ENCODE data around the gene LYST.
A peak's percentile ranks its signal among the peaks of the same experiment; 100 is the strongest.
"Not testable (repeated sequence)": the region's sequence is repeated elsewhere in the genome, so short reads cannot be mapped to it uniquely, and the experiment has no call there.

The LYST gene

DNA sequence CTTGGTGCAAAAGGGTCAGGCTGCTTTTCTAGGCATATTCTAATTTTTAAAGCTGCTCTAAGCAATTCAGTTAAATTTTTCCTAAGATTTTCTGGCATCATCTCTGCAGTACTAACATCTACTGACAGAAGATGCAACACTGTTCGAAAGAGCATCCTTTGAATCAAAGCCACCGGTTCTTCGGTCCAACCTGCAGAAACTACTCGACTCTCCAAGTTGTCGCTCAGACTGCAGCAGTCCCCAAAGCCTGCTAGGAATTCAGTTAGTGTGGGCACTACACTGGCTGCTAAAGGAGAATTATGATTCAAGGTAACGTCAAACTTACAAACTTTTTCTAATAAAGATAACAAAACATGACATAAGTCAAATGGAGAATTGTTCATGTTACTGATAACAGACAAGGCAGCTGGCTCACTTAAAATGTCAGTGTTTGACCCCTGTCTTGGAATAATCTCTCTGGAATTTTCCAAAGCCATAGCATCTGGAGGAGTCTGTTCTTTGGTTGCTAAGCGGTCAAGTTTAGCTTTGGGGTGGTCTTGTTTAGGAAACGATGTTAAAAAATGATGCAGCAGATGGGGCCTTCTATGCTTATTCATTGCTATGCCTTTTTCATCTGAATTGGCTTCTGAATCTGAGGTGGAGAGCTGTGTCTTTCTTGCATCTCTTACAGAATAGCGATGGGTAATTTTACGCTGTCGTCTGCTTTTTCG lies 56.9 kb downstream of the LYST start:
- DNase-seq: no peak

DNA sequence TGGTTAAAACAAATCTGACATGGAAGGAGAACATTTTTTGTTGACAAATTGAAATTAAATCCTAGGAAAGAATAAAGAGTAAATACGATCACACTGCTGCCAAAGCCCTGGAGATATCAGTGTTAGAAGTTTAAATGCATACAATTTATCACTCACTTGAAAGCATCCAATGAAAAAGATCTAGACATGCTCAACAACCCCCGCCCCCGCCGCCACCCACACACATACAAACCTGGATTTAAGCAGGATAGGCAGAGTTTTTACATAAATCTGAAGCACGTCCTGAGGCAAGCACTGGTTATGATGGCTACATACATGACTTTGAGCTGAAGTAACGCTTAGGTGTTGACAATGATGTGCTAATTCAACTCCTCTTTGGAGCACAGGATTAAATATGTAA lies 58.5 kb downstream of the LYST start:
- DNase-seq: no peak

DNA sequence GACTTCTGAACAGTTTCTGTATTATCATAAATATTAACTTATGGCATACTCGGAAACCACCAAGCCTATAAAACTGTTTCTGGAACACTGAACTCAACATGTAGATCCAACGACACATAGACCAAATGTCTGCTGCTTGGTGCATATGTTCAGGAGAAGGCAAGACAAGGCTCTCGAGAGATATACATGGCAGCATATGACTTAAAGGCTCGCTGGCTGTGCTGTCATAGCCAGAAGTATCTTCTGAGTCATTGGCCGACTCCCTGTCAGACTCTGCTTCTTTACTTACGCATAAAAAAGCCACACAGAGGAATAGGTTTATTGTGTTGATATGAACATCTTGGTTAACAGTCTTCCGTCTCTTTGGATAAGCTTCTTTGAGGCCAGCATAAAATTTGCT lies 60.6 kb downstream of the LYST start:
- no peak for DNase-seq

DNA sequence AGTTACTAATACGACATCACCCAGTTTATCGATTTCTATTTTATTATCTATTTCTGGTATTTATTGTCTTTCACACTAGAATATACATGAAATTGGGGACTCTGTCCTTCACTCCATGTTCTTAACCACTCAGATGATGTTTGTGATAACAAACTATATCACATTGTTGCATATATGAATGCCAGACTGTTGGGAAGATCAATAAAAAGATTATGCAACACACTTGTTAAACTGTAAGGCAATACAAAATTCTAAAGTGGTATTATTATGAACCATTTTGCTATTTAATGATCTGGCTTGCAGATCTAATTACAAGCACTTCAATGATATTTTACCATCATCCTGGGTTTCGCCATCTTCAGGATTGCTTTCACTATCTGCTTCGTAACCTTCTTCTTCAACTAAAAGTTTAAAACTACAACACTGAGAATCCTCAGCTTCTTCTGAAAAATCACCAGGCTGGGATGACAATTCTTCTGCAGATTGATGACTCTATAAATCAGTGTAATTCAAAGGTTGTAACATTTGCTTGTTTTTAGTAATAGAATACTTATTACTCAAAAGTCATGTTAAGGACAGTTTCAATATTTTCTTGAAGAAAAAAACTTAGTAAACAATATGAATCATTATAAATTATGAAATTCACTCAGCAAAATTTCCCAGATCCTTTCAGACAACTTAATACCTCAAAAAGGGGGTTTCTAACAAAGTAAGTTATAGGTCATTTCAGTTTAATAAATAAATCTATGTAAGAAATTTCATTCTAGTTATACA lies 63.9 kb downstream of the LYST start:
- DNase-seq: no peak

DNA sequence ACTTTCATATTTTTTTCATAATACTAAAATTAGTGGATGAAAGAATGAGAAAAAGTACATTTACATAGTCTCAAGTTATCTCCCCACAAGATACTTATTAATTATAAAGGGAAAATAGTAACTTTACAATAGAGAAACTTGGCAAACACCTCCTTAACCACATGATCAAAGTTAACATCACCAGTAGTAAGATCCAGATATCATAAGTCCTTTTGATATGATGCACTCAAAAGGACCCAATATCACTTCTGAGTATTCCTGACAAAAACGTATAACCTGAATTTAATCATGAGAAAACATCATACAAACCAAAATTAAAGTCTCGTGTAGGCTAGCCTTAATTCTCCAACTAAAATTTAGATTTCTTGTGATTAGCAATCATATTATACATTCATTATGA lies 67.4 kb downstream of the LYST start:
- no peak for DNase-seq

DNA sequence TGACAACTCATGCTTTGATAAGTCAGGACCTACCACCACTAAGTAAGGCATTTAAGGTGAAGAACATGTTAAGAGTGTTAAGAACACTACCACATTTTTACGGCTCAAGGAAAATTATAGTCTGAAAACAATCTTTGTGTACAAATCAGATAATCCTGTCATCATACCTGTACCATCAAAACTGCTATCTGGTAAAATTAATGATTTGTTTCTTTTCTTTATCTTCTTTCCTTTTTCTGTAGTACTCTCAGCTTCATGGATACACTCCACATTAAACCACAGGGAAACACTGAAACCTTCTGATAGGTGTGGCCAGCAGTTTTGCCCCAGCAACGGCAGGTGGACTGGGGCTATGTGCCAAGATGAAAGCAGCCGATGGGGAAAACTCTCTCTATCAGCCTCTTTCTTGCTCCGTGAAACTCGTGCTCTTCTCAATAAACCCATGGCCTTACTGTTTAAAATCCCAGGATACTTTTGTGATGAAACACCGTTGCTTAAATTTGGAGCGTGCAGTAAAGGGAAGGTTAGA lies 75.1 kb downstream of the LYST start:
- no peak for DNase-seq

DNA sequence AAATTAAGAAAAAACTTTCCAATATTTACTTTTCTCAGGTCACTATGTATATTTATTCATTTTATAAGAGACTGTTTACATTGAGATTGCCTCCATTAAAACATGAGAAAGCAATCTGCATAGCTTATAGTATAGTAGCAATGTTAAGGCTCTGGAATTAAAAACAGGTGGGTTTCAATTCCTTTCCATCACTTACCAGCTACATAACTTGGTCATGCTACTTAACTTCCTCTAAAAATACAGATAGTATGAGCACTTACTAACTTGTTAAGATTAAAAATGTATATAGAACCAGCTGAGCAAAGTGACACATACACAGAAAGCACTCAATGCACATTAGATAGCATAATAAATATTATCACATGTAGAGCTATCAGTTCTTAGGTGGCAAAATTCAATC lies 76.6 kb downstream of the LYST start:
- DNase-seq: no peak

GRCh38 chr1:235786227-235786898 lies 80.3 kb downstream of the LYST start:
- not testable (repeated sequence) for DNase-seq

DNA sequence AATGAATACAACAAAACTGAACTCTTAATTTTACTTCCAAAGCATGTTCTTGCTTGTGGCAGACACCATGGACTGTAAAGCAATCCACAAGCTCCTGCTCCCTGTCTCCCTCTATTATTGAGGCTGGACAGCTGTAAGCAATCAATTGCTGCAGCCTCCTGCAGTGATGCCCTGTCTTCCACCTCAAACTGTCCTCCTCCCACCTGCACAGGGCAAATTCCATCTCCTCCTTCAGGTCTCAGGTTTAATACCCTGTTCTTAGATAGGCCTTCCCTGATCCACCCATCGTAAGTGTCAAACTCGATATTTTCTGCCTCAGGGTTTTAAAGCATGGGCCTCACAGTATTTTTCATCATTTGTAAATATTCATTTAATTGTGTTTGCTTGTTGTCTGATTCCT lies 81.8 kb downstream of the LYST start:
- DNase-seq: peak in 1 of 2 experiments; percentile 1

GRCh38 chr1:235783148-235783776 lies 83.4 kb downstream of the LYST start:
- peak; percentile 10 to 38 for DNase-seq

DNA sequence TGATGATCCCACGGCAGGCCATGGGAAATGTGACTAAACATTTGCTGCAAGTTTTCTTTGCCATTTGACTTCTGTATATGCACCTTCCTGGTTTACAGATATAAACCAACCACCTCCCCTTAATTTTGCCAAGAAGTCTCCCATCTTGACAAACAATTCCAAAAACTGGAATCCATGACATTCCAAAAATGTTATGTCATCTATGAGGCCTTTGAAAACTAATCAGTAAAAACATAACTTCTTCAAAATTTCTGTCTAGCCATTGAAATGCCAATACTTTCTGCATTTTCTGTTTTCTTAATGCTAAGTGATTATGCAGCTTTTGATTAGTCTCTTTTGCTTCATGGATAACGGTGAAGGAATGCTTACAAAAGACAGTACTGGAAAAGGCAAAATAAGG lies 84.1 kb downstream of the LYST start:
- no peak for DNase-seq

DNA sequence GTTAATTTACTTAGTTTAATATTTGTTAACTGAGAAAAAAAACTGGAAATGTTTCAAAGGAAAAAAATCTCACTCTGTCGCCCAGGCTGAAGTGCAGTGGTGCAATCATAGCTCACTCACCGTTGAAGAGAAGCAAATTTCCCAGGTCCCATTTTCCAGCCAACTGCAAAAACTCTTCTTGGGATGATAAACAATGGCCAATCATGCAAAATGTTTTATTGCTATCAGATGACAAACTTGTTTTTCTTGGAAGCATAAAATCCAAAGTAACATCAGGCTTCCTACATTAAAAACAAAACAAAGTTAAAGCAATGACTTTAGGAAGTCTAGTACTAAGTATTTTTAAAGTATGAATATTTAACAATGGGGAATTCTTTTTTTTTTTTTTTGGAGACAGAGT lies 84.9 kb downstream of the LYST start:
- no peak for DNase-seq

GRCh38 chr1:235779770-235780169 lies 86.9 kb downstream of the LYST start:
- DNase-seq: no peak

DNA sequence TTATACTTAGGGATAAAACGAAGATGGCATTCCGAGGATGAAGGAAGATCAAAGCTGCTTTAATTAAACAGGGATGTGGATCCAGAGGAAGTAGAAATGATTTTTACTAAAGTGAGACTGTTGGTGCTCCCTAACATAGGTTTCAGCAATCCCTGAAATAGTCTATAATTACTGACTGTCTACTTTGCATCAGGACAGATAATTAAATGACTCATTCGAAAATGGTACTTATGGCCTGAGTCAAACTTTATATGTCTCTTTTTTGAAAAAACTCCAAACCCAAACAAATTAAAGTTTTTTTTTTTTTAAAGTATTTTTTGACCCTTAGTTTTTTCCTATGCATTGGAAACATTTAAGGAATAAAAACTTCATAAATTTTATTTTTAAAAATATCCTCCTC lies 90.3 kb downstream of the LYST start:
- no peak for DNase-seq

- no peak for DNase-seq
Measured at GRCh38 chr1:235775246-235775860, 91.4 kb downstream of the LYST start.

- DNase-seq: no peak
Measured at GRCh38 chr1:235767795-235768194, 98.9 kb downstream of the LYST start.

DNA sequence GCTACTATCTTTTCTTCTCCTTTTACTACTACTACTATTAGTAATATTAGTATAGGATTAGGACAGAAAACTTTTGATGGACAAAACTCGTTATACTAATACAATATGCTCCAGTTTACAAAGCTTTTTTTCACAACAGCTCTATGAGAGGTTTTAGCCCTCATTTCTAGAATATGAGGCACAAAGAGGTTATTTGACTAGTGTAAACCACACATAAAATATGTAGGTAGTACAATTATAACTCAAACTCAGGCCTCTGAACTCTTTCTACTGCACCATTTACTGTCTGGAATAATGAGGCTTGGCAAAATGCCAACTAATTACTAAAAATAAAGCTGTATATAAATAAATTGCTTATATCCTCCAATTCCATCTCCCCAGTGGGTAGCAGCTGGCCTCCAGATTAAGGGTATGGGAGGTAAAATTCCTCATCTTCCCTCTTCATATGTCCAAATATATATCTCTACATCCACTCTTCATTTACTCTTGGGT lies 99.9 kb downstream of the LYST start:
- DNase-seq: no peak

DNA sequence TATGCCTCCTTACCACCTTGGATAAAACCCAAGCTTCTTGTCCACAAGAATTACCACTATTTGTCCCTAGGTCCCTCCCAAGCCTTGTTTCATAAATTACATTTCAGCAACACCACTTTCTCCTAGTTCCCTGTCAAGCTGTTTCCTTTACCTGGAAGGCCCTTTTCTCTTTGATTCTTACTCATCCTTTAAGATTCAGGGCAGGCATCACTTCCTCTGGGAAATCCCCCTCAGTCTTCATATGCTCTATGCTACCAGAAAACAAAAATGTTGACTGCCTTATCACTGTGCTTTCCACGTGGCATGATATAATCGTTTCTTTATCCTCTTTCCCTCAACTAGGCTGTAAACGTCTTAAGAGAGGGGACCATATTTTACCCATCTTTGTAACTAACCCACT lies 102.7 kb downstream of the LYST start:
- no peak for DNase-seq

DNA sequence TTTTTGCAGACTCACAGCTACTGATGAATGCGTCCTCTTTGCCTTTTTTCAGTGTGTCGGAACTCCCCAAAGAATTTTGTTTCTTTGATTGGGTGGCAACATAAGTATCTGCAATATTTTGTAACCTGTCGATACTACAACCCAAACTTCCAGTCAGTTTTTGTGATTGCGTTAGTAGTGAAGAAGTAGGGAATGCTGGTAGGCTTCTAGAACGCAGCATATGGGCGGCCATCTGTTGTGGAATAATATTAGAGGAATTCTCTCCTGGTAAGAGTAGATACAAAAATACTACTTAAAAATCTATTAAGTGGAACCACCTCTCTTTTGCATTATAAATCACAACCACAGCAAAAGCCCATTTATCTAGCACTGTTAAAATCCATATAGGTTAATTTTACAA lies 107.4 kb downstream of the LYST start:
- DNase-seq: no peak

DNA sequence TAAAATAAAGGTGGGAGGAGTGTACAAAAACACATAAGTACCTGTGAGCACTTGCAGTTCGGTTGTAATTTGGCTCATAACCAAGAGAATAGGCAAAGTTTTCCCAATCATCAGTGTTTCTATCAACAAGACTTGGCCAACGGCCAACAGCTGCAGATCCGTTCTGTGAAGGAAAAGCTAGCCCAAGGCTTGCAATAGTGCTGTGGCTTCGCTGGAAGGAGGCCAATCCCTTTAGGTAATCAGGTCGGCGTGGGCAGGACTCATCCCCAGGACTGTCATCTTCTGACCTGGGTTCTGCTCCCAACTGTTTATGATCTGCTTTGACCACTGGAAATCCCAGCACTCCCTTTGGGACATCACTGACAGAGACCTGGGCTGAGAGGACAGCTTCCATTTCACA lies 107.8 kb downstream of the LYST start:
- no peak for DNase-seq

- no peak for DNase-seq
Measured at GRCh38 chr1:235757587-235758096, 109.1 kb downstream of the LYST start.

DNA sequence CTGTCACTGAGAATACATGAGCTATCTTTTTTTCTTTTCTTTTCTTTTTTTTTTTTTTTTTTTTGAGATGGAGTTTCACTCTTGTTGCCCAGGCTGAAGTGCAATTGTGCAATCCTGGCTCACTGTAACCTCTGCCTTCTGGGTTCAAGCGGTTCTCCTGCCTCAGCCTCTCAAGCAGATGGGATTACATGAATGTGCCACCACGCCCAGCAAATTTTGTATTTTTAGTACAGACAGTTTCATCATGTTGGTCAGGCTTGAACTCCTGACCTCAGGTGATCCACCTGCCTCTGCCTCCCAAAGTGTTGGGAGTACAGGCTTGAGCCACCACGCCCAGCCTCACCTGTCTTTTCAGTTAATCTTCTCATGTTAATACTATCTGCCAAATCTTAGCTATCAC lies 112.5 kb downstream of the LYST start:
- DNase-seq: not testable (repeated sequence)
